Measurements from ENCODE around the gene DNASE1L3. TPM values are rescaled to one million over a fixed set of nuclear protein-coding genes. Genes with fewer than 3 reads are reported as not detected.

Gene DNASE1L3
- total RNA-seq, 4 donors from 2014 or later, result 0.58 to 2.4 (median 1.3) TPM; not detected in 1

DNA sequence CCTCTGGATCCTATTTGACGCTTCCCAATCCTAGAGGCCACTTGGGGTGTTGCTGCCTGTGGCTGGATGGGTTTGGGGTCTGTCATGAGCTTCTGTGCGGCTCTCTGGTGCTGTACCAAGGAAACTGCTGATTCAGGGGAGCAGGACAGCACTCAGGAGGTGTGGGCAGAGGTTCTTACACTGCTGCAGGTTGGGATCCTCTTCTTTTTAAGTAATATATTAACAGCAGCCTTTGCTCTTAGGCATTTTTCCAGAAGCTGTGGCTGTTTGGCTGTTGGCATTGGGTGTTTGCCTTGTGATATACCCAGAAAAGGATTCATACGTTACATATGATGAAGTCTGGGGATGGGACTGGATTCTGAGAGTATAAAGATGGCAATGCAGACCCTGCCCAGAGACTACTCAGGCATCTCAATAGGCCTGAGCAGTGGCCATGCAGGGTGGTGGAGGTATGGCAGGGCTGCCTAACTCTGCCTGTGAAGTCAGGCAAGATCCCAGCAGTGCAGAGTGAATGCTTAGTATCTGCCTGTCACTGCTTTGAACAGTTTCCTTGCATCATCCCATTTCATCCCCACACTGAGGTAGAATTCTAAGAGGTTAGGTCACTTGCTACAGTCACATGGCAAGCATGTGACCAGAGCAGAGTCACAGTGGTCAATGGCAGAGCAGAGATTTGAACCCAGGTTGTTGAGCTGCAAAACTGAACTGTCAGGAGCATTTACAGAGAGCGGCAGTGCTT lies 30.7 kb upstream of the DNASE1L3 start:
- no peak overlapping the region for H3K27ac ChIP-seq
- H3K4me1 ChIP-seq, result peaks cover 0 to 34% (median 10%) of the 10 kb centered on the region in 3 donors
- H3K4me3 ChIP-seq, result no peak overlapping the region
- WGBS, 2 donors (ENCODE audit: low coverage in 1 of 2), result 88% methylated on average over 3 of the region's 4 CpGs; no CpG with 5 or more reads in 1 of the 2 donors
- H3K36me3 ChIP-seq, result no peaks in the 10 kb centered on the region
- TF ChIP-seq EP300 (IDR thresholded peaks at IDR 0.05) (no peak), POLR2A (IDR thresholded peaks at IDR 0.05) (no peak), POLR2AphosphoS5 (IDR thresholded peaks at IDR 0.05) (no peak)
- TF ChIP-seq, protein P1, sequence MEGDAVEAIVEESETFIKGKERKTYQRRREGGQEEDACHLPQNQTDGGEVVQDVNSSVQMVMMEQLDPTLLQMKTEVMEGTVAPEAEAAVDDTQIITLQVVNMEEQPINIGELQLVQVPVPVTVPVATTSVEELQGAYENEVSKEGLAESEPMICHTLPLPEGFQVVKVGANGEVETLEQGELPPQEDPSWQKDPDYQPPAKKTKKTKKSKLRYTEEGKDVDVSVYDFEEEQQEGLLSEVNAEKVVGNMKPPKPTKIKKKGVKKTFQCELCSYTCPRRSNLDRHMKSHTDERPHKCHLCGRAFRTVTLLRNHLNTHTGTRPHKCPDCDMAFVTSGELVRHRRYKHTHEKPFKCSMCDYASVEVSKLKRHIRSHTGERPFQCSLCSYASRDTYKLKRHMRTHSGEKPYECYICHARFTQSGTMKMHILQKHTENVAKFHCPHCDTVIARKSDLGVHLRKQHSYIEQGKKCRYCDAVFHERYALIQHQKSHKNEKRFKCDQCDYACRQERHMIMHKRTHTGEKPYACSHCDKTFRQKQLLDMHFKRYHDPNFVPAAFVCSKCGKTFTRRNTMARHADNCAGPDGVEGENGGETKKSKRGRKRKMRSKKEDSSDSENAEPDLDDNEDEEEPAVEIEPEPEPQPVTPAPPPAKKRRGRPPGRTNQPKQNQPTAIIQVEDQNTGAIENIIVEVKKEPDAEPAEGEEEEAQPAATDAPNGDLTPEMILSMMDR (IDR thresholded peaks at IDR 0.05), result no peak
- no peaks in the 10 kb centered on the region for H3K27me3 ChIP-seq
- H3K9me3 ChIP-seq, result no peaks in the 10 kb centered on the region
- no peak for ATAC-seq

GRCh38 chr3:58238830-58239229 lies 28.1 kb upstream of the DNASE1L3 start:
- Histone ChIP-seq H3K4me3 (peak overlapping the region in 1 of 2 donors; percentile 90), H3K27me3 (no peaks in the 10 kb centered on the region), H3K4me1 (peaks cover 0 to 28% (median 10%) of the 10 kb centered on the region in 3 donors), H3K36me3 (no peaks in the 10 kb centered on the region), H3K9me3 (no peaks in the 10 kb centered on the region), H3K27ac (peak overlapping the region in 2 of 4 donors; percentile 86 to 90)
- no peak for ATAC-seq
- 69 to 71% methylated on average over 3 to 6 of the region's 7 CpGs for WGBS, 2 donors (ENCODE audit: low coverage in 1 of 2)
- TF ChIP-seq EP300 (IDR thresholded peaks at IDR 0.05), result no peak
- TF ChIP-seq POLR2A (IDR thresholded peaks at IDR 0.05), result no peak
- no peak for TF ChIP-seq POLR2AphosphoS5 (IDR thresholded peaks at IDR 0.05)
- TF ChIP-seq, protein P1 (IDR thresholded peaks at IDR 0.05), result no peak

DNA sequence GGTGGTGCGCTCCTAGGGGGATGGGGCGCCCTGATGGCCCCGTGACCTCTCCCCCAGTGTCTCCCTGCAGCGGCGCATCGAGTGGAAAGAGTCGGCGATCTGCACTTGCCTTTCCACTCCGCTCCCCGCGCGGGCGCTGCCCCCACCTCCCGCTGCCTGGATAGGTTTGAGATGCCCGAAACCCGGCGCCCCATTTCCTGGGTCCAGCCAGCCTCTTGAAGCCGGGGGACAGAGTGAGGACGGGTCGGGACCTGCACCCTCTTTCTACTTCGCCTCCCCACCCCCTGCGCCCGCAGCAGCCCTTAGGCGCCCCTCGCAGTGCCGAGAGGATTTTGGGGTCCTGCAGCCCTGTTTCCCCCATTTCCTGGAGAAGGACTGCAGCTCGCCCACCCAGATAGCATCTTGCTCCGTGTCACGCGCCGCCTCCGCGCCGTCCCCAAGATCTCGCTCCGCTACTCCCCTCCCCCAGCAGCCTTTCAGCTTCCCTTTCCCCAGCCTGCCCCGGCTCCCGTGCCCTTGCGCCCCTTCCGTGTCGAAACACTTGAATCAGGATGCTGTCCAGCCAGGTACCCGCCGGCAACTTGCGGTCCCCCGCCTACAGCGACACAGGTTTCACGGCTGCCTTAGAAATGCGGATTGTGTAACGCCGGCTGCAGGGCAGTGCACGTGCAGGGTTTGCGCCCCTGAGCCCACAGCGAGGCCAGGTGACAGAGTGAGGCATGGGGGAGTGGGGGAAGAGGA lies 27.3 kb upstream of the DNASE1L3 start:
- H3K4me1 ChIP-seq, result peaks cover 0 to 28% (median 10%) of the 10 kb centered on the region in 3 donors
- WGBS, 2 donors (ENCODE audit: low coverage in 1 of 2), result 1% methylated on average over 17 of the region's 53 CpGs; no CpG with 5 or more reads in 1 of the 2 donors
- ATAC-seq, result peak; percentile 73
- no peaks in the 10 kb centered on the region for H3K27me3 ChIP-seq
- no peak for TF ChIP-seq EP300 (IDR thresholded peaks at IDR 0.05)
- no peak for TF ChIP-seq POLR2AphosphoS5 (IDR thresholded peaks at IDR 0.05)
- no peak for TF ChIP-seq POLR2A (IDR thresholded peaks at IDR 0.05)
- no peaks in the 10 kb centered on the region for H3K9me3 ChIP-seq
- H3K27ac ChIP-seq, result peak overlapping the region; percentile 24 to 90 (median 86)
- H3K36me3 ChIP-seq, result no peaks in the 10 kb centered on the region
- peak overlapping the region; percentile 81 to 90 for H3K4me3 ChIP-seq

DNA sequence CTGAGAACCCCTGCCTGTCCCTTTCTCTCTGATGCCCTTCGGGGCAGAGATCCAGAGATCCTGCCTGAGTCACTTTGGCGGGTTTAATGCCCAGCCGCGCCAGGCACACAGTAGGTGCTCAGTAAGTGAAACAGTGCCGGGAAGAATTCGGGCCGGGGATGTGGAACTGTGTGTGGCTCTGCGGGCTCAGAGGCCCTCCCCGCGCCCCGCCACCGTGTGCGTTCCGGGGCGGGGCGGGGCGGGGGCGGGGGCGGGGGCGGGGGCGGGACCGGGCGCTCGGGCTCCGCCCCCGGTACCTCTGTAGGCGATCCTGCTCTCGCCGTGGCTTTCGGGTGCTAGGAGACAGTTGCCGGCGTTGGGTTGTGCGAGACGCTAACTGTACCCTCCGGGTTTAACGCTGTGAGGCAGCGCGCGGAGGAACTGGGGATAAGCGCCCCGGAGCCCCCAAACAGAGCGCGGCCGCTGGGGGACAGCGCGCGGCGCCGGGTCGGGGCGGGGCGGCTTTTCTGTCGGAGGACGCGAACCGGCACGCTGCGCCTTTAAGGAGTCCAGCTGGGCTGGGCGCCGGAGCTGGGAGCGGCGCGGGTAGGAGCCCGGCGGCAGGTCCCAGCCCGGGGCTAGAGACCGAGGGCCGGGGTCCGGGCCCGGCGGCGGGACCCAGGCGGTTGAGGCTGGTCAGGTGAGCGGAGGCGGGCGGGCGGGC lies 26.6 kb upstream of the DNASE1L3 start, which contains the start of gene ABHD6:
TSS of gene ABHD6 (plus strand) at position 555 of the 703 bp plus-strand sequence. CDS start 18,795 bp downstream, outside the sequence.
- Histone ChIP-seq H3K27me3 (no peaks in the 10 kb centered on the region), H3K4me1 (peaks cover 0 to 28% (median 10%) of the 10 kb centered on the region in 3 donors), H3K36me3 (no peaks in the 10 kb centered on the region), H3K4me3 (peak within 1 kb of the TSS; percentile 81 to 90), H3K9me3 (no peaks in the 10 kb centered on the region), H3K27ac (peak within 1 kb of the TSS; percentile 51 to 90 (median 86))
- WGBS, 2 donors (ENCODE audit: low coverage in 1 of 2), result no CpG with 5 or more reads among the region's 77 CpGs
- no peak for TF ChIP-seq EP300 (IDR thresholded peaks at IDR 0.05)
- TF ChIP-seq, protein P1 (IDR thresholded peaks at IDR 0.05), result peak in 1 of 4 experiments; percentile 78
- peak; percentile 35 to 42 for TF ChIP-seq POLR2A (IDR thresholded peaks at IDR 0.05)
- peak; percentile 19 for TF ChIP-seq POLR2AphosphoS5 (IDR thresholded peaks at IDR 0.05)
- peak; percentile 94 for ATAC-seq

Measured in gastroesophageal sphincter (tissue), 4 donors.